Mucosa of rectum (tissue), 2 donors: Measurements from ENCODE around the gene NDUFS3.

ENCODE experiments used
- H3K27ac ChIP-seq, 2 donors: one replicate each; pipeline ENCODE4 v1.7.0; 2013; ENCODE audit warnings: inconsistent platforms in 2 of 2, low read depth in 2 of 2, low read length in 2 of 2
- H3K27me3 ChIP-seq, 2 donors: one replicate each; pipeline ENCODE4 v1.7.0; 2013; ENCODE audit warnings: low read length in 2 of 2; ENCODE audit not compliant: control insufficient read depth in 2 of 2, insufficient read depth in 2 of 2
- H3K36me3 ChIP-seq, 2 donors: one replicate each; pipeline ENCODE4 v1.7.0; 2013; ENCODE audit warnings: low read length in 2 of 2; ENCODE audit not compliant: control insufficient read depth in 2 of 2, insufficient read depth in 2 of 2
- H3K4me1 ChIP-seq, 2 donors: one replicate each; pipeline ENCODE4 v1.7.0; 2013; ENCODE audit warnings: low read length in 2 of 2, mild to moderate bottlenecking in 1 of 2; ENCODE audit not compliant: control insufficient read depth in 2 of 2, insufficient read depth in 2 of 2
- H3K4me3 ChIP-seq, 2 donors: one replicate each; pipeline ENCODE4 v1.7.0; 2013; ENCODE audit warnings: low read length in 2 of 2
- H3K9ac ChIP-seq, 2 donors: one replicate each; pipeline ENCODE4 v1.7.0; 2013; ENCODE audit warnings: low read length in 2 of 2, low read depth in 1 of 2, mild to moderate bottlenecking in 1 of 2
- H3K9me3 ChIP-seq, 2 donors: one replicate each; pipeline ENCODE4 v1.7.0; 2013; ENCODE audit warnings: low read length in 2 of 2; ENCODE audit not compliant: control insufficient read depth in 2 of 2
- donor health status: healthy.
- donor health status: Normal muscosa, but diverticular disease.

NDUFS3 gene

GRCh38 chr11:47589584-47589976 lies 10.7 kb downstream of the NDUFS3 start:
- H3K9ac ChIP-seq: no peak overlapping the region
- peaks cover 0 to 6% of the 10 kb centered on the region in 2 donors for H3K36me3 ChIP-seq
- H3K27me3 ChIP-seq: peaks cover 15 to 20% of the 10 kb centered on the region in 2 donors
- H3K9me3 ChIP-seq: no peaks in the 10 kb centered on the region
- H3K4me1 ChIP-seq: peaks cover 0 to 2% of the 10 kb centered on the region in 2 donors
- H3K4me3 ChIP-seq: peak overlapping the region; percentile 30 to 41
- H3K27ac ChIP-seq: no peak overlapping the region

GRCh38 chr11:47589977-47590861 lies 11.3 kb downstream of the NDUFS3 start:
- H3K9ac ChIP-seq: no peak overlapping the region
- no peaks in the 10 kb centered on the region for H3K9me3 ChIP-seq
- H3K4me1 ChIP-seq: peaks cover 0 to 2% of the 10 kb centered on the region in 2 donors
- H3K36me3 ChIP-seq: peaks cover 0 to 2% of the 10 kb centered on the region in 2 donors
- H3K27ac ChIP-seq: no peak overlapping the region
- H3K4me3 ChIP-seq: peak overlapping the region; percentile 30 to 41
- peaks cover 17 to 26% of the 10 kb centered on the region in 2 donors for H3K27me3 ChIP-seq

GRCh38 chr11:47591764-47592163 lies 12.9 kb downstream of the NDUFS3 start:
- H3K27me3 ChIP-seq: peaks cover 17 to 30% of the 10 kb centered on the region in 2 donors
- H3K4me3 ChIP-seq: no peak overlapping the region
- no peaks in the 10 kb centered on the region for H3K36me3 ChIP-seq
- H3K9me3 ChIP-seq: no peaks in the 10 kb centered on the region
- no peak overlapping the region for H3K27ac ChIP-seq
- peaks cover 0 to 2% of the 10 kb centered on the region in 2 donors for H3K4me1 ChIP-seq
- no peak overlapping the region for H3K9ac ChIP-seq

GRCh38 chr11:47592251-47592650 lies 13.4 kb downstream of the NDUFS3 start:
- Histone ChIP-seq H3K9me3 (no peaks in the 10 kb centered on the region), H3K9ac (no peak overlapping the region), H3K4me3 (no peak overlapping the region), H3K27ac (no peak overlapping the region), H3K27me3 (peaks cover 17 to 30% of the 10 kb centered on the region in 2 donors), H3K4me1 (peaks cover 0 to 2% of the 10 kb centered on the region in 2 donors), H3K36me3 (no peaks in the 10 kb centered on the region)

GRCh38 chr11:47592970-47593369 lies 14.1 kb downstream of the NDUFS3 start:
- Histone ChIP-seq H3K9me3 (no peaks in the 10 kb centered on the region), H3K27ac (no peak overlapping the region), H3K9ac (no peak overlapping the region), H3K4me3 (no peak overlapping the region), H3K36me3 (no peaks in the 10 kb centered on the region), H3K4me1 (peaks cover 0 to 2% of the 10 kb centered on the region in 2 donors), H3K27me3 (peaks cover 17 to 30% of the 10 kb centered on the region in 2 donors)

GRCh38 chr11:47593492-47593933 lies 14.6 kb downstream of the NDUFS3 start:
- H3K4me1 ChIP-seq: peaks cover 0 to 2% of the 10 kb centered on the region in 2 donors
- no peak overlapping the region for H3K27ac ChIP-seq
- H3K4me3 ChIP-seq: no peak overlapping the region
- H3K9ac ChIP-seq: no peak overlapping the region
- no peaks in the 10 kb centered on the region for H3K36me3 ChIP-seq
- peaks cover 17 to 30% of the 10 kb centered on the region in 2 donors for H3K27me3 ChIP-seq
- no peaks in the 10 kb centered on the region for H3K9me3 ChIP-seq

- no peak within 1 kb of the TSS for H3K9ac ChIP-seq
- H3K27me3 ChIP-seq: peaks cover 17 to 30% of the 10 kb centered on the region in 2 donors
- no peak within 1 kb of the TSS for H3K4me3 ChIP-seq
- no peak within 1 kb of the TSS for H3K27ac ChIP-seq
- H3K36me3 ChIP-seq: no peaks in the 10 kb centered on the region
- H3K4me1 ChIP-seq: peaks cover 0 to under 1% of the 10 kb centered on the region in 2 donors
- H3K9me3 ChIP-seq: no peaks in the 10 kb centered on the region
These were observed 15.3 kb downstream of the NDUFS3 start, which contains the start of gene C1QTNF4 for GRCh38 chr11:47593934-47594855. Gene C1QTNF4, minus strand, starts transcription at chr11:47594411. Its CDS starts 3,601 bp downstream, at chr11:47590810.

- Histone ChIP-seq H3K27ac (no peak overlapping the region), H3K27me3 (peaks cover 17 to 30% of the 10 kb centered on the region in 2 donors), H3K9me3 (no peaks in the 10 kb centered on the region)
These were observed 16.2 kb downstream of the NDUFS3 start for GRCh38 chr11:47595029-47595428.

GRCh38 chr11:47595967-47596366 lies 17.1 kb downstream of the NDUFS3 start:
- Histone ChIP-seq H3K36me3 (no peaks in the 10 kb centered on the region), H3K9me3 (no peaks in the 10 kb centered on the region), H3K4me1 (no peaks in the 10 kb centered on the region), H3K27ac (no peak overlapping the region), H3K4me3 (no peak overlapping the region), H3K9ac (no peak overlapping the region), H3K27me3 (peaks cover 17 to 30% of the 10 kb centered on the region in 2 donors)

More at GRCh38 chr11:47595029-47595428, 16.2 kb downstream of the NDUFS3 start:
- Histone ChIP-seq H3K4me3 (no peak overlapping the region), H3K4me1 (no peaks in the 10 kb centered on the region), H3K36me3 (no peaks in the 10 kb centered on the region), H3K9ac (no peak overlapping the region)
